Measurements from ENCODE around the gene PRPF40B.

Gene PRPF40B

GRCh38 chr12:49684310-49684854, 61.0 kb downstream of the PRPF40B start:
- DNase-seq (ENCODE audit: low read depth in 2 of 2) = no peak

- DNase-seq (ENCODE audit: low read depth in 2 of 2) = no peak
Observed at GRCh38 chr12:49687941-49688340, 64.6 kb downstream of the PRPF40B start.

GRCh38 chr12:49689237-49689636, 65.9 kb downstream of the PRPF40B start:
- no peak for DNase-seq (ENCODE audit: low read depth in 2 of 2)

- no peak for DNase-seq (ENCODE audit: low read depth in 2 of 2)
Observed at GRCh38 chr12:49689785-49690184, 66.4 kb downstream of the PRPF40B start.

GRCh38 chr12:49692851-49693250, 69.5 kb downstream of the PRPF40B start:
- no peak for DNase-seq (ENCODE audit: low read depth in 2 of 2)

DNA sequence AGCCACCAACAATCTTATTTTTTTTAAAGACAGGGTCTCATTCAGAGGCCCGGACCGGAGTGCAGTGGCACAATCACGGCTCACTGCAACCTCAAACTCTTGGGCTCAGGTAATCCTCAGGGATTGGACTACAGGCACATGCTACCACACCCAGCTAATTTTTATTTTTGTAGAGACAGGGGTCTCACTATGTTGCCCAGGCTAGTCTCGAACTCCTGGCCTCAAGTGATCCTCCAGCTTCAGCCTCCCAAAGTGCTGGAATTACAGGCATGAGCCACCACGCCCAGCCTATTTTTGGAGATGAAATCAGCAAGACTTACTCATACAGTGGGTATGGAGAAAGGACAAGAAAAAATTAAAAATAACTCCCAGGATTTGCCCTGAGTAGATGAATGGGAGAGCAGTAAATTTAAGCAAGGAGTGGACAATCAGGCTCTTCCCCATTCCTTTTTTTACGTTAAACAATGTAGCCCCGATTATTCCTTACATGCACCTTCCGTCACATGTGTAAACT, 70.6 kb downstream of the PRPF40B start:
- DNase-seq (ENCODE audit: low read depth in 2 of 2) = no peak

Data from activated CD8-positive, alpha-beta memory T cell treated with anti-CD3 and anti-CD28 coated beads for 4 hours (primary cell).